Mammary epithelial cell (primary cell): ENCODE data around the gene DIAPH2.

Source experiments
- EZH2 ChIP-seq: IDR thresholded peaks from 2 replicates; pipeline ENCODE4 v1.6.1; 2012; ENCODE audit warnings: low read length, inconsistent platforms, borderline replicate concordance
- TF ChIP-seq, protein P1 (sequence below), 2 donors: IDR thresholded peaks in 1 of 2; conservative IDR thresholded peaks in 1 of 2; 2 replicates each; pipeline ENCODE4 v1.5.1; 2011 to 2012; ENCODE audit warnings: inconsistent platforms in 2 of 2, low read length in 2 of 2, mild to moderate bottlenecking in 2 of 2, control low read depth in 1 of 2, low read depth in 1 of 2; ENCODE audit not compliant: insufficient read depth in 1 of 2; ENCODE audit errors: extremely low read depth in 1 of 2

DNA sequence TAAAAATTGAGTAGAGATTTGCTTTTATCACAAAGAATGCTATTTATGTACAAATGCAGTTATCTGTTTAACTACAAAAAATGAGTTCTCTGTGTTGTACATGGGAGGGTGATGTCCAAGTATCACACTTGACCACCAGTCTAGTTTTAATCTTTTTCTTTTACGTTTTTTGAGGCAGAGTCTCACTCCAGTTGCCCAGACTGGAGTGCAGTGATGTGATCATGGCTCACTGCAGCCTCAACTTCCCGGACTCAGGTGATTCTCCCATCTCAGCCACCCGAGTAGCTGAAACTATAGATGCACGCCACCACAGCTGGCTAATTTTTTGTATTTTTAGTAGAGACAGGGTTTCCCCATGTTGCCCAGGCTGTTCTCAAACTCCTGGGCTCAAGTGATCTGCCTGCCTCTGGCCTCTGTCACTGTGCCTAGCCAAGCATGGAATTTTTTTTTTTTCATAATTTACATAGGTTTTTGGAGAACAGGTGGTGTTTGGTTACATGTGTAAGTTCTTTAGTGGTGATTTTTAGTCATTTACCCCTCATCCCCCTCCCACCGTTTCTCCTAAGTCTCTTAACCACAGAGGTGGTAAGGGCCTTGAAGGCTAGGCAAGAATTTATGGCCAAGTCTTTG lies 151.1 kb downstream of the DIAPH2 start:
- TF ChIP-seq, protein P1, sequence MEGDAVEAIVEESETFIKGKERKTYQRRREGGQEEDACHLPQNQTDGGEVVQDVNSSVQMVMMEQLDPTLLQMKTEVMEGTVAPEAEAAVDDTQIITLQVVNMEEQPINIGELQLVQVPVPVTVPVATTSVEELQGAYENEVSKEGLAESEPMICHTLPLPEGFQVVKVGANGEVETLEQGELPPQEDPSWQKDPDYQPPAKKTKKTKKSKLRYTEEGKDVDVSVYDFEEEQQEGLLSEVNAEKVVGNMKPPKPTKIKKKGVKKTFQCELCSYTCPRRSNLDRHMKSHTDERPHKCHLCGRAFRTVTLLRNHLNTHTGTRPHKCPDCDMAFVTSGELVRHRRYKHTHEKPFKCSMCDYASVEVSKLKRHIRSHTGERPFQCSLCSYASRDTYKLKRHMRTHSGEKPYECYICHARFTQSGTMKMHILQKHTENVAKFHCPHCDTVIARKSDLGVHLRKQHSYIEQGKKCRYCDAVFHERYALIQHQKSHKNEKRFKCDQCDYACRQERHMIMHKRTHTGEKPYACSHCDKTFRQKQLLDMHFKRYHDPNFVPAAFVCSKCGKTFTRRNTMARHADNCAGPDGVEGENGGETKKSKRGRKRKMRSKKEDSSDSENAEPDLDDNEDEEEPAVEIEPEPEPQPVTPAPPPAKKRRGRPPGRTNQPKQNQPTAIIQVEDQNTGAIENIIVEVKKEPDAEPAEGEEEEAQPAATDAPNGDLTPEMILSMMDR (conservative IDR thresholded peaks at IDR 0.05 in 1 of 2, IDR thresholded peaks at IDR 0.05 in 1 of 2; ENCODE audit: extremely low read depth in 1 of 2, insufficient read depth in 1 of 2, low read depth in 1 of 2, low read length in 2 of 2), result no peak
- TF ChIP-seq EZH2, result no peak
